Activated CD8-positive, alpha-beta T cell treated with anti-CD3 and anti-CD28 coated beads for 36 hours (primary cell): Measurements from ENCODE around the gene GNB1L. TPM values are rescaled to one million over a fixed set of nuclear protein-coding genes. Genes with fewer than 3 reads are reported as not detected.
A peak's percentile ranks its signal among the peaks of the same experiment; 100 is the strongest.

Source experiments
- ATAC-seq: fragments of 200-7000 bp; cut with Tn5 transposase; one replicate; pipeline ENCODE4 v1.10.0; 2021; ENCODE audit warnings: mild to moderate bottlenecking, moderate library complexity
- CTCF ChIA-PET: fragments of 350-600 bp; sonication (Branson Sonifier 250); formaldehyde crosslinking; loops from one replicate; lab custom pipeline; 2021; ENCODE audit warnings: antibody characterized with exemption; lab: Charles Lee
- POLR2A ChIA-PET: fragments of 350-600 bp; sonication (Branson Sonifier 250); formaldehyde crosslinking; loops from one replicate; lab custom pipeline; 2021; ENCODE audit warnings: antibody characterized with exemption; lab: Charles Lee
- DNase-seq: peaks from one replicate; pipeline ENCODE4 v3.0.0-alpha.2; 2020
- H3K27ac Mint-ChIP-seq: one replicate; pipeline ENCODE4 v1.8.0; 2021; ENCODE audit warnings: mild to moderate bottlenecking, mixed read lengths
- H3K27me3 Mint-ChIP-seq: one replicate; pipeline ENCODE4 v1.8.0; 2021; ENCODE audit warnings: mixed read lengths
- H3K36me3 Mint-ChIP-seq: one replicate; pipeline ENCODE4 v1.8.0; 2021; ENCODE audit warnings: low read depth, mixed read lengths
- H3K4me1 Mint-ChIP-seq: one replicate; pipeline ENCODE4 v1.8.0; 2021; ENCODE audit warnings: low read depth, mixed read lengths
- H3K4me3 Mint-ChIP-seq: one replicate; pipeline ENCODE4 v1.8.0; 2021; ENCODE audit warnings: mild to moderate bottlenecking, moderate library complexity, mixed read lengths
- H3K9me3 Mint-ChIP-seq: one replicate; pipeline ENCODE4 v1.8.0; 2021; ENCODE audit warnings: mixed read lengths
- intact Hi-C: fragments of 100-400 bp; cut with micrococcal nuclease; formaldehyde crosslinking; loops from one replicate; pipeline ENCODE4 v1.10.0; 2022
- total RNA-seq, 2 experiments: library from RNA; stranded (reverse); gene quantifications; one replicate each; pipeline ENCODE4 v1.2.3, GENCODE V29; 2021
- TF ChIP-seq, protein P1 (sequence below): fragments of 200-600 bp; IDR thresholded peaks from one replicate; pipeline ENCODE4 v1.8.0; 2022; ENCODE audit warnings: antibody characterized with exemption, mild to moderate bottlenecking

Gene GNB1L
- total RNA-seq, 2 experiments from 2014 or later, result 16.2 to 17.4 TPM

DNA sequence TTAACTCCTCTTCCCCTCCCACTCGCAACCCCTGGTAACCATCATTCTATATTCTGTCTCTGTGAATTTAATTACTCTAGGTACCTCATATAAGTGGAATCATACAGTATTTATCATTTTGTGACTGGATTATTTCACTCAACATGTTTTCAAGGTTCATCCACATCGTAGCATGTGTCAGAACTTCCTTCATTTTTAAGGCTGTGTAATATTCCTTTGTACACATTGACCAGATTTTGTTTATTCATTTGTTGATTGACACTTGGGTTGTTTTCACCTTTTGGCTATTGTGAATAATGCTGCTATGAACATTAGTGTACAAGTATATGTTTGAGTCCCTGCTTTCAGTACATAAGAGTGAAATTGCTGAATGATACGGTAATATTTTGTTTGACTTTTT lies 2.7 kb upstream of the GNB1L start:
- peak overlapping the region; percentile 96 for H3K4me3 Mint-ChIP-seq

DNA sequence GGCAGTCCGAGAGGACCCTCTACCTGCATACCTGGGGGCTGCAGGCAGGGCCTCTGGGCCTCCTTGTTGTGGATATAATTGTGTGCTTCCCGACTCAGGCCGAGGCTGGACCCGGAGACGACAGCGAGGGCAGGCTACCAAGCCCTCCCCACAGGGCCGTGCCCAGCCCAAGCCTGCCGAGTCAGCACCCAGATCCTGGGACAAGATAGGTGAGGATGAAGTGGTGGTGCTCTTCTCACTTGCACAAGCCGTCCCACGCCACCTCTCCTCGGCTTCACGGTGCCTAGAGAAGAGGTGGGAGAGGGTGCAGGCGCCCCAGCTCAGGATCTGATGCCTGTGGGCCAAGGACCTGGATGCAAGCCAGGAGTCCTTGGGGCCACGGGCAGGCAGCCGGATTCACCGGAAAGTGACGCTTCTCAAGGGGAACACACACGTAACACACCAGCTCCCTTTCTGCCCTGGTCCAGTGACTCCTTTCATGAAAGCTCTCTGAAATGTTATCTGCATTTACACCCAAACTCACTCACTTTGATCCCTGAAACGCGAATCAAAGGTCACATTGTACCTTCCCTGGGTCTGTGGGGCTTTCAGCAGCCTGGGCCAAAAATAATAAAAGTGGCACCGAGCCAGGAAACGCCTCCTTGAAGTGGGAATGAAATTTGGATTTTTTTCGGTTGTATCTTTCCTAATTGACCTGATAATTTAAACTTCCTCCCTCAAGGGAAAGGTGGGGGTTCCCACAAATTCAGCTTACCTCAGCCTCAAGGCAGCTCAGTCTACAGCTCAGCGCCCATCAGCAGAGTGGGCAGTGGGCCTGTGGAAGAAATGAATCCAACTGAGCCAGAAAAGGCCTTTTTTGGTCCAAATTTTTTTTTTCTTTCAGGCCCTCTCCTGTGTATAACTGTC lies 1.1 kb upstream of the GNB1L start:
- Mint-ChIP-seq H3K4me3 (peak overlapping the region; percentile 96), H3K4me1 (peaks cover 51% of the 10 kb centered on the region), H3K36me3 (peaks cover 46% of the 10 kb centered on the region), H3K9me3 (no peaks in the 10 kb centered on the region), H3K27ac (peak overlapping the region; percentile 98), H3K27me3 (no peaks in the 10 kb centered on the region)
- ATAC-seq, result peak; percentile 52
- POLR2A ChIA-PET, result interaction anchor here (0.8 to 3.7 kb wide), 14 partner anchors 9 to 653 kb away, joined by 3 to 96 read pairs (median 5); partner anchors contain the start of genes COMT and TXNRD2
- TF ChIP-seq, protein P1, sequence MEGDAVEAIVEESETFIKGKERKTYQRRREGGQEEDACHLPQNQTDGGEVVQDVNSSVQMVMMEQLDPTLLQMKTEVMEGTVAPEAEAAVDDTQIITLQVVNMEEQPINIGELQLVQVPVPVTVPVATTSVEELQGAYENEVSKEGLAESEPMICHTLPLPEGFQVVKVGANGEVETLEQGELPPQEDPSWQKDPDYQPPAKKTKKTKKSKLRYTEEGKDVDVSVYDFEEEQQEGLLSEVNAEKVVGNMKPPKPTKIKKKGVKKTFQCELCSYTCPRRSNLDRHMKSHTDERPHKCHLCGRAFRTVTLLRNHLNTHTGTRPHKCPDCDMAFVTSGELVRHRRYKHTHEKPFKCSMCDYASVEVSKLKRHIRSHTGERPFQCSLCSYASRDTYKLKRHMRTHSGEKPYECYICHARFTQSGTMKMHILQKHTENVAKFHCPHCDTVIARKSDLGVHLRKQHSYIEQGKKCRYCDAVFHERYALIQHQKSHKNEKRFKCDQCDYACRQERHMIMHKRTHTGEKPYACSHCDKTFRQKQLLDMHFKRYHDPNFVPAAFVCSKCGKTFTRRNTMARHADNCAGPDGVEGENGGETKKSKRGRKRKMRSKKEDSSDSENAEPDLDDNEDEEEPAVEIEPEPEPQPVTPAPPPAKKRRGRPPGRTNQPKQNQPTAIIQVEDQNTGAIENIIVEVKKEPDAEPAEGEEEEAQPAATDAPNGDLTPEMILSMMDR, result no peak
- DNase-seq, result peak; percentile 80
- CTCF ChIA-PET, result interaction anchor here (0.6 to 2.1 kb wide), 9 partner anchors 9 to 125 kb away, joined by 3 to 8 read pairs (median 4); no protein-coding TSS in a partner anchor
- intact Hi-C loops, result loop anchor here (5.0 kb wide), 1 partner anchor 37 kb away; no protein-coding TSS in a partner anchor

More for the DNA sequence above, 2.7 kb upstream of the GNB1L start:
- DNase-seq (no peak), ATAC-seq (no peak)
- H3K4me1 Mint-ChIP-seq, result peaks cover 40% of the 10 kb centered on the region
- H3K9me3 Mint-ChIP-seq, result no peaks in the 10 kb centered on the region
- CTCF ChIA-PET, result no interaction called here
- H3K36me3 Mint-ChIP-seq, result peaks cover 38% of the 10 kb centered on the region
- peak overlapping the region; percentile 98 for H3K27ac Mint-ChIP-seq
- intact Hi-C loops, result loop anchor here (5.0 kb wide), 1 partner anchor 35 kb away; no protein-coding TSS in a partner anchor
- TF ChIP-seq, protein P1, result no peak
- POLR2A ChIA-PET, result no interaction called here
- H3K27me3 Mint-ChIP-seq, result no peaks in the 10 kb centered on the region

DNA sequence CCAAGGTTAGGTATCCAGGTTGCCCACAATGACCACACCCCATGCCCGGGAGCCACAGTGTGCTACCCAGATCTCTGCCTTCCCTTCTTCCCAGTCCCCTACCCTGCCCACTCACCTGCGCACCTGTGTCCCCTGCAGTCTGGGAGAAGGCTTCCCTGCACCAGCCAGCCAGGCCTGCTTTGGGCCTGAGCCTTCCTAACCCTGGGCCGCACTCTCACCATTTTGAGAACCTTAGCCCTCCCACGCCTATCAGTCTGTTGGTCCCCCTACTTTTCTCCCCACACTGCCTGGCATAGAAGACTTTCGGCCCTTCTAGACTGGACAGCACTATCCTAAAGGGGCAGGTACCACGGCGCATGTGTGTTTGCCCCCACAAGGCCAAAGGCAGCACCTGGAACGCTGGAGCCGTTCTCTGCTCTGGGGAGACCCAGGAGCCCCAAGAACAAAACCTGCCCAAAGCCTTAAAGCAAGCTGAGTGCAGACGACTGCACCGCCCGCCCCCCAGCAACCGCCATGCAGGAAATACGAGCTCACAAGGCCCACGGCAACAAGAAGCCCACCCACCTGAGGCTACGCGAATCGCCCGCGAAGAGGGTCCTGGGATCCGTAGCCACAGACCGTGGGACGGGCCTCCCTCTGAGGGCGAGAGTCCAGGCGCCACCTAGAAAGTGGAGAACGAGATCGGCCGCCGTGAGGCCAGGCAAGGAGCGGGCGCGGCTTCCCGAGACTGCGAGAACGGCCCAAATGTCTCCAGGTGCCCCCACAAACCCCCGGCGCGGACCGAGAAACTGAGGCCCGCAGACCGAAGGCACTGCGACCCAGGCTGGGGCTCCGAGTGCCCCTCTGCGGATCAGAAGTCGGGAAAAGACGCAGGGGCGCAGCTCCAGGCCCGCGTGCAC lies 546 bp downstream of the GNB1L start:
- intact Hi-C loops, result no loop called here
- Mint-ChIP-seq H3K36me3 (peaks cover 55% of the 10 kb centered on the region), H3K4me1 (peaks cover 60% of the 10 kb centered on the region), H3K9me3 (no peaks in the 10 kb centered on the region), H3K27me3 (no peaks in the 10 kb centered on the region), H3K4me3 (peak overlapping the region; percentile 96), H3K27ac (peak overlapping the region; percentile 98)
- ATAC-seq, result no peak
- ChIA-PET CTCF (interaction anchor here (1.0 to 1.5 kb wide), 2 partner anchors 38 to 56 kb away, joined by 3 to 7 read pairs; no protein-coding TSS in a partner anchor), POLR2A (interaction anchor here (0.6 to 3.7 kb wide), 10 partner anchors 9 to 655 kb away, joined by 3 to 96 read pairs (median 6); partner anchors contain the start of genes COMT and TXNRD2)
- DNase-seq, result peak; percentile 51
- TF ChIP-seq, protein P1, result no peak

DNA sequence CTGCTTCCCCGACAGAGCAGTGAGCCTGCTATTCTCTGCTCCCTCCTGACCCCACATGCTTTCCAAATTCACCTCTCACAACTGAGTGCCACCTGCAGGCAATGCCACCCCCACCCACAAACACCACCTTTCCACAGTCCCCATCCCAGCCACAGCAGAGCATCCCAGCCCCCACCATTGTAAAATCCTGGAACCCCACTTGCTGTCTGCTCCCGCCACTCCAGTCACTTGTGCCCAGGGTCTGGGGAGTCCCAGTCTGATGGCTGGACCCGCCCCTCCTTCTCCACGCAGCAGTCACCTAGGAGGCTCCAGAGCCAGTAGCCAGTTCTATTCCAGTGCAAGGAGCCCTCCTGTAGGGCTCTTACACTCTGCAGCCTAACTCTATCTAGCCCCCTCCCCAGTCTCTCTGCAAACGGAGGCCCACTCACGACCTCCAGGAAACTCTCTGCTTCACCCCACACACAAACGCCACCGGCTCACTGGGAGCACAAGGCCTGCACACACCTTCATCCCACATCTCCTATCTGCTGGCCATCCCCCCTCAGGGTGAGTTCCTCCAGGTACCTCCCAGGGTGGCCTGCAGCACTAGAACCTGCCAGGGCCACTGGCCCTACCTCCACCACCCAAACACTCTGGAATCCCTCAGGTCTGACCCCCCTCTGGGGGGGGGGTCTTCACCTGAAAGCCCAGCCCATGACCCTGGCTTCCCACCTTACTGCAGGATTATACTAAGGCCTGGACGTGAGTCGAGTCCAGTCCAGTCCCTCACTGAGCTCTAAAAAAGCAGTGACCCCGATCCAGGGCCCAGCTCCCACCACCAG lies 1.4 kb downstream of the GNB1L start:
- POLR2A ChIA-PET, result interaction anchor here (2.9 to 3.7 kb wide), 2 partner anchors 8 to 37 kb away, joined by 26 to 96 read pairs; no protein-coding TSS in a partner anchor

More for the DNA sequence above, 1.4 kb downstream of the GNB1L start:
- DNase-seq (no peak), ATAC-seq (no peak)
- H3K27ac Mint-ChIP-seq, result peak overlapping the region; percentile 98
- peaks cover 65% of the 10 kb centered on the region for H3K4me1 Mint-ChIP-seq
- intact Hi-C loops, result no loop called here
- no peaks in the 10 kb centered on the region for H3K9me3 Mint-ChIP-seq
- peak overlapping the region; percentile 96 for H3K4me3 Mint-ChIP-seq
- CTCF ChIA-PET, result interaction anchor here (1.5 kb wide), 1 partner anchor 38 kb away, joined by 7 read pairs; no protein-coding TSS in a partner anchor
- H3K36me3 Mint-ChIP-seq, result peaks cover 55% of the 10 kb centered on the region
- H3K27me3 Mint-ChIP-seq, result no peaks in the 10 kb centered on the region
- TF ChIP-seq, protein P1, result no peak
